22Rv1 (cell line): ENCODE results near the gene ZNF695.

Experiments
- CTCF ChIP-seq: fragments of 450-650 bp; IDR thresholded peaks from 2 replicates; pipeline ENCODE4 v1.5.1; 2017; ENCODE audit warnings: mild to moderate bottlenecking
- ZFX ChIP-seq: fragments of 450-650 bp; IDR thresholded peaks from 2 replicates; pipeline ENCODE4 v1.6.1; 2017; ENCODE audit warnings: antibody characterized with exemption, borderline replicate concordance

DNA sequence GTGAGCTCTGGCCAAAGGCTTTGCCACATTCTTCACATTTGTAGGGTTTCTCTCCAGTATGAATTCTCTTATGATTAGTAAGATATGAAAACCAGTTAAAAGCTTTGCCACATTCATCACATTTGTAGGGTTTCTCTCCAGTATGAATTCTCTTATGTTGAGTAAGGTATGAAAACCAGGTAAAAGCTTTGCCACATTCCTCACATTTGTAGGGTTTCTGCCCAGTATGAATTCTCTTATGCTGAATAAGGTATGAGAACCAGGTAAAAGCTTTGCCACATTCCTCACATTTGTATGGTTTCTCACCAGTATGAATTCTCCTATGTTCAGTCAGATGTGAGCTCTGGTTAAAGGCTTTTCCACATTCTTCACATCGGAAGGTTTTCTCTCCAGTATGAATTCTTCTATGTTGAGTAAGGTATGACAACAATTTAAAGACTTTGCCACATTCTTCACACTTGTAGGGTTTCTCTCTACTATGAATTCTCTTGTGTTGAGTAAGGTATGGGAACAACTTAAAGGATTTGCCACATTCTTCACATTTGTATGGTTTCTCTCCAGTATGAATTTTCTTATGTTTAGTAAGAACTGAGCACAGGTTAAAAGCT lies 20.7 kb downstream of the ZNF695 start:
- TF ChIP-seq CTCF = no peak
- TF ChIP-seq ZFX = no peak
